ENCODE results near the gene SHROOM3.

SHROOM3 gene

DNA sequence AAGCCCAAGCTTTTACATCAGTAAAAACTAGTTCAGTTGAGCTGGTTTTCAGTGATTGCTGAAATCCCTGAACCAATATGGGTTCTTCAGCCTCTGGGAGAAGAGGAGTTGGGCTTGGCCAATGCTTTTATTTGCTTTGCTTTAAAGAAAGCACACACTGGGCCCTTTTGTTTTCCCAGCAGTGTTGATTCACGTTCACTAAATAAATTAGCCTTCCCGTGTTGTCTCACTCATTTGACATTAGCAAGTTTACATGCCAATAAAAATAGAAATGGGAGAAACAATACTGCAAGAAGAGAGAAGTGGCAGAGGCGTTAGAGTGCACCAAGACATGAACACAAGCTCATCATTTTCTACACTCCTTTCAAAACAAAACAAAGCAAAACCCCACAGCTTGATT lies 136.2 kb downstream of the SHROOM3 start:
- TF ChIP-seq ZC3H10 (CRISPR knock-in tag; IDR thresholded peaks at IDR 0.05) (no peak), TOX (CRISPR knock-in tag; IDR thresholded peaks at IDR 0.05; ENCODE audit: borderline replicate concordance) (no peak), ISL1 (CRISPR knock-in tag; IDR thresholded peaks at IDR 0.05) (no peak), ZNF565 (CRISPR knock-in tag; conservative IDR thresholded peaks at IDR 0.05; ENCODE audit: low read depth) (no peak), ZFP3 (CRISPR knock-in tag; IDR thresholded peaks at IDR 0.05) (no peak), ZFP30 (CRISPR knock-in tag; IDR thresholded peaks at IDR 0.05) (no peak), PPARA (CRISPR knock-in tag; IDR thresholded peaks at IDR 0.05; ENCODE audit: borderline replicate concordance) (no peak), BACH2 (CRISPR knock-in tag; IDR thresholded peaks at IDR 0.05; ENCODE audit: borderline replicate concordance) (no peak), TCF4 (CRISPR knock-in tag; IDR thresholded peaks at IDR 0.05; ENCODE audit: borderline replicate concordance) (no peak), SNAI2 (CRISPR knock-in tag; IDR thresholded peaks at IDR 0.05) (no peak), ARNTL (CRISPR knock-in tag; IDR thresholded peaks at IDR 0.05; ENCODE audit: borderline replicate concordance, low read depth) (no peak), GLIS3 (CRISPR knock-in tag; IDR thresholded peaks at IDR 0.05) (no peak), ZNF8 (CRISPR knock-in tag; IDR thresholded peaks at IDR 0.05) (no peak), RARB (CRISPR knock-in tag; IDR thresholded peaks at IDR 0.05) (no peak)
- TF ChIP-seq, protein P1, sequence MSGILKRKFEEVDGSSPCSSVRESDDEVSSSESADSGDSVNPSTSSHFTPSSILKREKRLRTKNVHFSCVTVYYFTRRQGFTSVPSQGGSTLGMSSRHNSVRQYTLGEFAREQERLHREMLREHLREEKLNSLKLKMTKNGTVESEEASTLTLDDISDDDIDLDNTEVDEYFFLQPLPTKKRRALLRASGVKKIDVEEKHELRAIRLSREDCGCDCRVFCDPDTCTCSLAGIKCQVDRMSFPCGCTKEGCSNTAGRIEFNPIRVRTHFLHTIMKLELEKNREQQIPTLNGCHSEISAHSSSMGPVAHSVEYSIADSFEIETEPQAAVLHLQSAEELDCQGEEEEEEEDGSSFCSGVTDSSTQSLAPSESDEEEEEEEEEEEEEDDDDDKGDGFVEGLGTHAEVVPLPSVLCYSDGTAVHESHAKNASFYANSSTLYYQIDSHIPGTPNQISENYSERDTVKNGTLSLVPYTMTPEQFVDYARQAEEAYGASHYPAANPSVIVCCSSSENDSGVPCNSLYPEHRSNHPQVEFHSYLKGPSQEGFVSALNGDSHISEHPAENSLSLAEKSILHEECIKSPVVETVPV (CRISPR knock-in tag; IDR thresholded peaks at IDR 0.05) = no peak
- TF ChIP-seq, protein P2, sequence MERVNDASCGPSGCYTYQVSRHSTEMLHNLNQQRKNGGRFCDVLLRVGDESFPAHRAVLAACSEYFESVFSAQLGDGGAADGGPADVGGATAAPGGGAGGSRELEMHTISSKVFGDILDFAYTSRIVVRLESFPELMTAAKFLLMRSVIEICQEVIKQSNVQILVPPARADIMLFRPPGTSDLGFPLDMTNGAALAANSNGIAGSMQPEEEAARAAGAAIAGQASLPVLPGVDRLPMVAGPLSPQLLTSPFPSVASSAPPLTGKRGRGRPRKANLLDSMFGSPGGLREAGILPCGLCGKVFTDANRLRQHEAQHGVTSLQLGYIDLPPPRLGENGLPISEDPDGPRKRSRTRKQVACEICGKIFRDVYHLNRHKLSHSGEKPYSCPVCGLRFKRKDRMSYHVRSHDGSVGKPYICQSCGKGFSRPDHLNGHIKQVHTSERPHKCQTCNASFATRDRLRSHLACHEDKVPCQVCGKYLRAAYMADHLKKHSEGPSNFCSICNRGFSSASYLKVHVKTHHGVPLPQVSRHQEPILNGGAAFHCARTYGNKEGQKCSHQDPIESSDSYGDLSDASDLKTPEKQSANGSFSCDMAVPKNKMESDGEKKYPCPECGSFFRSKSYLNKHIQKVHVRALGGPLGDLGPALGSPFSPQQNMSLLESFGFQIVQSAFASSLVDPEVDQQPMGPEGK (CRISPR knock-in tag; IDR thresholded peaks at IDR 0.05; ENCODE audit: borderline replicate concordance) = no peak
- TF ChIP-seq, protein P3, sequence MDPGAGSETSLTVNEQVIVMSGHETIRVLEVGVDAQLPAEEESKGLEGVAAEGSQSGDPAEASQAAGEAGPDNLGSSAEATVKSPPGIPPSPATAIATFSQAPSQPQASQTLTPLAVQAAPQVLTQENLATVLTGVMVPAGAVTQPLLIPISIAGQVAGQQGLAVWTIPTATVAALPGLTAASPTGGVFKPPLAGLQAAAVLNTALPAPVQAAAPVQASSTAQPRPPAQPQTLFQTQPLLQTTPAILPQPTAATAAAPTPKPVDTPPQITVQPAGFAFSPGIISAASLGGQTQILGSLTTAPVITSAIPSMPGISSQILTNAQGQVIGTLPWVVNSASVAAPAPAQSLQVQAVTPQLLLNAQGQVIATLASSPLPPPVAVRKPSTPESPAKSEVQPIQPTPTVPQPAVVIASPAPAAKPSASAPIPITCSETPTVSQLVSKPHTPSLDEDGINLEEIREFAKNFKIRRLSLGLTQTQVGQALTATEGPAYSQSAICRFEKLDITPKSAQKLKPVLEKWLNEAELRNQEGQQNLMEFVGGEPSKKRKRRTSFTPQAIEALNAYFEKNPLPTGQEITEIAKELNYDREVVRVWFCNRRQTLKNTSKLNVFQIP (CRISPR knock-in tag; IDR thresholded peaks at IDR 0.05; ENCODE audit: borderline replicate concordance, low read depth) = no peak
- TF ChIP-seq, protein P4, sequence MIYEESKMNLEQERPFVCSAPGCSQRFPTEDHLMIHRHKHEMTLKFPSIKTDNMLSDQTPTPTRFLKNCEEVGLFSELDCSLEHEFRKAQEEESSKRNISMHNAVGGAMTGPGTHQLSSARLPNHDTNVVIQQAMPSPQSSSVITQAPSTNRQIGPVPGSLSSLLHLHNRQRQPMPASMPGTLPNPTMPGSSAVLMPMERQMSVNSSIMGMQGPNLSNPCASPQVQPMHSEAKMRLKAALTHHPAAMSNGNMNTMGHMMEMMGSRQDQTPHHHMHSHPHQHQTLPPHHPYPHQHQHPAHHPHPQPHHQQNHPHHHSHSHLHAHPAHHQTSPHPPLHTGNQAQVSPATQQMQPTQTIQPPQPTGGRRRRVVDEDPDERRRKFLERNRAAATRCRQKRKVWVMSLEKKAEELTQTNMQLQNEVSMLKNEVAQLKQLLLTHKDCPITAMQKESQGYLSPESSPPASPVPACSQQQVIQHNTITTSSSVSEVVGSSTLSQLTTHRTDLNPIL (CRISPR knock-in tag; IDR thresholded peaks at IDR 0.05; ENCODE audit: low read depth) = no peak
- no peak for ATAC-seq

DNA sequence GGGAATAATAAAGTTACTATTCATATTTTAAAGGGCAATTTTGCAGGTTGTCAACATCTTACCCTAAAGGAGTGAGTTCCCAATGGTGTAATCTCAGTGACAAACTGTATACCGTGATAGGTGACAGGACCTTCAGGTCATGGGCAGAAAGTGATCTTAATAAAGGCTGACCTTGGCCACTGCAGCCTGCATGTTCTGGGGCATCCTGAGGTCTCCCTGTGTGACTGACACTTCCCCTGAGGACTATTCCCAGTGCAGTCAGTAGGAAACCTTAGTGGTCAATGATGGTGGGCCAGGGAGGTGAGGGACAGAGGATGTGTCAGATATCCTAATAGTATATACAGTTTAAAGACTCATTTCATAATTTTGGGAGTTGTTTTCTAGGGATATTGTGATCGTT lies 137.2 kb downstream of the SHROOM3 start:
- TF ChIP-seq GLIS3 (CRISPR knock-in tag; IDR thresholded peaks at IDR 0.05) (no peak), OSR1 (CRISPR knock-in tag; IDR thresholded peaks at IDR 0.05) (no peak), CSDC2 (CRISPR knock-in tag; IDR thresholded peaks at IDR 0.05) (no peak), ZNF8 (CRISPR knock-in tag; IDR thresholded peaks at IDR 0.05) (no peak), ZNF565 (CRISPR knock-in tag; conservative IDR thresholded peaks at IDR 0.05; ENCODE audit: low read depth) (no peak), ZFP30 (CRISPR knock-in tag; IDR thresholded peaks at IDR 0.05) (no peak), PPARA (CRISPR knock-in tag; IDR thresholded peaks at IDR 0.05; ENCODE audit: borderline replicate concordance) (no peak), ZNF70 (CRISPR knock-in tag; IDR thresholded peaks at IDR 0.05) (no peak), RARB (CRISPR knock-in tag; IDR thresholded peaks at IDR 0.05) (no peak), TOX (CRISPR knock-in tag; IDR thresholded peaks at IDR 0.05; ENCODE audit: borderline replicate concordance) (no peak)
- TF ChIP-seq, protein P5, sequence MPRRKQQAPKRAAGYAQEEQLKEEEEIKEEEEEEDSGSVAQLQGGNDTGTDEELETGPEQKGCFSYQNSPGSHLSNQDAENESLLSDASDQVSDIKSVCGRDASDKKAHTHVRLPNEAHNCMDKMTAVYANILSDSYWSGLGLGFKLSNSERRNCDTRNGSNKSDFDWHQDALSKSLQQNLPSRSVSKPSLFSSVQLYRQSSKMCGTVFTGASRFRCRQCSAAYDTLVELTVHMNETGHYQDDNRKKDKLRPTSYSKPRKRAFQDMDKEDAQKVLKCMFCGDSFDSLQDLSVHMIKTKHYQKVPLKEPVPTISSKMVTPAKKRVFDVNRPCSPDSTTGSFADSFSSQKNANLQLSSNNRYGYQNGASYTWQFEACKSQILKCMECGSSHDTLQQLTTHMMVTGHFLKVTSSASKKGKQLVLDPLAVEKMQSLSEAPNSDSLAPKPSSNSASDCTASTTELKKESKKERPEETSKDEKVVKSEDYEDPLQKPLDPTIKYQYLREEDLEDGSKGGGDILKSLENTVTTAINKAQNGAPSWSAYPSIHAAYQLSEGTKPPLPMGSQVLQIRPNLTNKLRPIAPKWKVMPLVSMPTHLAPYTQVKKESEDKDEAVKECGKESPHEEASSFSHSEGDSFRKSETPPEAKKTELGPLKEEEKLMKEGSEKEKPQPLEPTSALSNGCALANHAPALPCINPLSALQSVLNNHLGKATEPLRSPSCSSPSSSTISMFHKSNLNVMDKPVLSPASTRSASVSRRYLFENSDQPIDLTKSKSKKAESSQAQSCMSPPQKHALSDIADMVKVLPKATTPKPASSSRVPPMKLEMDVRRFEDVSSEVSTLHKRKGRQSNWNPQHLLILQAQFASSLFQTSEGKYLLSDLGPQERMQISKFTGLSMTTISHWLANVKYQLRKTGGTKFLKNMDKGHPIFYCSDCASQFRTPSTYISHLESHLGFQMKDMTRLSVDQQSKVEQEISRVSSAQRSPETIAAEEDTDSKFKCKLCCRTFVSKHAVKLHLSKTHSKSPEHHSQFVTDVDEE (CRISPR knock-in tag; IDR thresholded peaks at IDR 0.05) = no peak
- TF ChIP-seq, protein P3 (CRISPR knock-in tag; IDR thresholded peaks at IDR 0.05; ENCODE audit: borderline replicate concordance, low read depth) = no peak
- TF ChIP-seq, protein P1 (CRISPR knock-in tag; IDR thresholded peaks at IDR 0.05) = no peak
- TF ChIP-seq, protein P2 (CRISPR knock-in tag; IDR thresholded peaks at IDR 0.05; ENCODE audit: borderline replicate concordance) = no peak
- TF ChIP-seq, protein P4 (CRISPR knock-in tag; IDR thresholded peaks at IDR 0.05; ENCODE audit: low read depth) = no peak
- no peak for ATAC-seq
